Stimulated activated CD8-positive, alpha-beta memory T cell treated with anti-CD3 and anti-CD28 coated beads, Interleukin-2, amount 100 ng/mL, for 1 hour (primary cell): ENCODE measurements around the gene ENHO.
"Not testable (repeated sequence)": the region's sequence is repeated elsewhere in the genome, so short reads cannot be mapped to it uniquely, and the experiment has no call there.

Source experiments
- DNase-seq, 2 donors: peaks; one replicate each; pipeline ENCODE4 v3.0.0-alpha.2; 2020; ENCODE audit warnings: low read depth in 2 of 2

The ENHO gene

DNA sequence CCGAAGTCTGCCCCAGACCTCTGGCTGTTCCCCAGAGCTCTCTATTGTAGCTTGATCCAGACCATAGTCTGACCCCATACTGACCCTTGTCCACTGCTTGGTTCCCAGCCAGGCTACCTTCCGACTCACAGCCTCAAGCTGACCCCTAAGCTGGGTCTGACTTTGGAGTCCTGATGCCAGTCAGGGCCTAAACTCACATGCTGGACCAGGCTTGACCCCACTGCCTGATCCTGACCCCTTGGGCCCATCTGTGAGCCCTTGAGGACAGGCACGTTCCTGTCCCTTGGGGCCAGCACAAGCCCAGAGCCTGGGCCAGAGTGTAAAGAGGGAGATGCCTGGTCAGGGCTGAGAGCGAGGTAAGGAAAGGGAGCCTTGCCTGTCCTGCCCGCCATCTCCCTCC lies 32.7 kb upstream of the ENHO start:
- no peak for DNase-seq

GRCh38 chr9:34555002-34555348 lies 32.2 kb upstream of the ENHO start:
- DNase-seq: no peak

DNA sequence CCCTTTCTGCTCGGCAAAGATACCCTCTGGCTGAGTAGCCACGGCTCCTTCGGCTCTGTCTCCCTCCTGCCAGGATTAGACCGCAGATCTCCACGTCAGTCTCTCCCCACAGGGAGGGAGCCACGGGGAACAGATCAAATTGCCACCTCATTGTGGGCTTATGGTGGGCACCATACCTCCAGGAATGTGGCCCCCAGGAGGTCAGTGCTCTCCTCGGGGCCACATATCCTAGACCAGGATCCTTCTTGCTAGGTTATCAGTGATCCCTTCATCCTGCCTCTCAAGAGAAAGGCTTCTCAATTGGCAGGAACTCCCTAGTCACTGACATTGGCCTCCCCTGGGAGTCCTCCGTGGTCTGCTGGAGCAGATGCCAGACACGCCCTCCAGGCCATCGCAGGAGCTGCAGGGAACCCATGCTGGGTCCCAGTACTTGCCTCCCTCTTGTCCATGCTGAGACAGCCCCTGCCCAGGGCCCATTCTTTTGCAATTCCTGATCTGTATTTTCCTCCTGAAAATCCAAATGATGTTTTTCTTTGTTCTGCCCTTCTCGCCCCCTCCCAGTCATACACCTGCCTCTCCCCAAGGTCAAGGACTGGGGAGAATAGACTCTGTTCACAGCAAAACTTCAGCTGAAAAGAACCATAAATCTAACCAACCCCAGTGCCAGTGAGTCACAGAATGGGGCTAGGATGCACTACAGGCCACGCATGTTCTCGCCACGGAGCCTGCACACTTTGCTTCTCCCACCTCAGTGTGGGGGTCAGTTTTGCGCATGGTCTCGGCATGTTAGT lies 31.6 kb upstream of the ENHO start:
- DNase-seq: no peak

DNA sequence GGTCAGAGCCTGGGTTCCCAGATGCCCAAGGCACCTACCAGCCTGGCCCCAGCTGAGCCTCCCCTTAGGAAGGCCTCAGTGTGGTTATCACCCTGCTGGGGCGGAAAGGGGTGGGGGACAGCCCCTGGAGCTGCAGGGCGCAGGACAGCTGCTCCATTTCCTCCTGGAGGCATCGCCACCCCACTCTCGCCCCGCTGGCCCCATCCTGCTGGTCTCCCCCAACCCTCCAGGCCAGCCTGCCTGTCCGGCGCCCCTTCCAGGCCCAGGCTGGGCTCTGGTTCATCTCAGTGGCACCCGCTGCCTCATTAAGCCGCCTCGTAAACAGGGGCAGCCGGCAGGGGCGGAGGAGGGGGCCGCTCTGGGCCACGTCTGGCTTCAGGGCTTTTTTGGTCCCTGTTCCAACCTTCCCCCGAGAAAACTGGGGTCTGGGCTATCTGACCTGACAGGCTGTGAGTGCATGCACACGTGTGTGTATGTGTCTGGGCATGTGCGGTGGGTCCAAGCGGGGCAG lies 30.8 kb upstream of the ENHO start:
- no peak for DNase-seq

- no peak for DNase-seq
Observed at GRCh38 chr9:34552986-34553385, 30.2 kb upstream of the ENHO start.

GRCh38 chr9:34552606-34552981 lies 29.8 kb upstream of the ENHO start:
- no peak for DNase-seq

- DNase-seq: no peak
Observed at GRCh38 chr9:34551751-34552605, 29.2 kb upstream of the ENHO start.

DNA sequence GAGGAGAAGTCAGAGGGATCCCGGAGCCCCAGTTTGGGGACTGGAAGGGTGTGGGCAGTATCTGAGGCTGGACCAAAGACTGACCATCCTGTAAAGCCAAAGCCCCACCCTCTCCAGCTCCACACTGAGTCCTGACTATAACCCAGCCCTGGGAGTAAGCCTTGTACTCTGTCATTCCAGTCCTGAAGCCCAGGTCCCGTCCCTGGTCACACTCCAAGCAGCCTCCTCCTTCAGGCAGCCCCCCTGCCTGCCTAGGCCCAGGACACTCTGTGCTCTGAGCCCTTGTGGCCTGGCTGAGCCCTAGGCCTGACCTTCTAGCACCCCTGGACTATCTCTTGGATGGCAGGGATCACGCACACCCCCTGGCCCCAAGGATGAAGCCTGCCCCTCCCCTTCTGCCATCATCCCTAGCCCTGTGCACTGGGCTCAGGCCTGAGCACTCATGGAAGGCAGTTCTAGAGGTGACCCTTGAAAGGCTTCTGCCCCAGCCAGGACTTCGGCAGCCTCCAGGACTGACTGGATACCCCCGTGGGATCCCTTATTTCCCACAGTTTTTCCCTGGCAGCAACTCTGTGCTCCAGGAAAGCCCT lies 28.0 kb upstream of the ENHO start:
- DNase-seq: no peak

DNA sequence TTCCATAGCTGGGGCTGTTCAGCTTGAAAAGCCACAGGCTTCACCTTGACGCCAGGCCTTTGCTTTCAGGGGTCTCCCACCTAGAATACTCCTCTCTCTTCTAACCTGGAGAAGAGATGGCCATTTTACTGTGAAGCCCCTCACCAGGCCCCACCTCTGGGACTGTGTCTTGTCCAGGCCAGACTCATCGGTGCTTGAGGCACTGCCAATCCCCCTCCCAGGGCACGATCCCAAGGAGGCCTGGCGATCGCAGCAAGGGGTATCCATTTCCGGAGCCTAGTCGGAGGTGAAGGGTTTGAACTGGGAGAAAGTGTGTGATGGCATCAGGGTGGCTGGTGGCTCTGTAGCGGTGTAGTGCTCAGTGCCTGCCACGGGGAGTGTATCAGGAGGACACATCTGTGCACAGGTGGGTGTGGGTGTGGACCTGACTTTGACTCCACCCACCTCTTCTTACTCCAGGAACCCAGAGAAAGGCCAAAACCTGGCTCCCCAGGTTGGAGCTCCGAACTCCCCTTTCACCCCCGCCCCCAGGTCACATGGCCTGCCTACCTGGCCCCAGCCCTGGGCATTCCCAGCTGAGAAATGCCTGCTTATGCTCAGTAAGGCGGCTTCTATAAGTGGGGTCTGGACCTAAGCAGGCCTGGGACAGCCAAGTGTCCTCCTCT lies 27.4 kb upstream of the ENHO start:
- DNase-seq: no peak

DNA sequence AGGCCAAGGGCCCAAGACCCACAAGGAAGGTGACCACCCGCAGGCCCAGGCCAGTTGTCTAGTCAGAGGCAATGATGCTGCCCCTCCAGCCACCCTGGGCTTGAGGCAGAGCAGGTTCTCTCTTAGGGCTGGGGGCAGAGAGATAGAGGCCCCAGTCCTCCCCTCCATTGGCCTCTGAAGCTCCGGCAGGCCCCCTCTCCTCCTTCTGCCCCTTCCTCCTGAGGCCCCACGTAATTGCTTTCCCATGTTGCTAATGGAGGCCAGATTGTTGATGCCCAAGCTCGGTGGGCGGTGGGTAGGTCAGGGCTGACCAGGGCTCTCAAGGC lies 26.6 kb upstream of the ENHO start:
- DNase-seq: no peak

DNA sequence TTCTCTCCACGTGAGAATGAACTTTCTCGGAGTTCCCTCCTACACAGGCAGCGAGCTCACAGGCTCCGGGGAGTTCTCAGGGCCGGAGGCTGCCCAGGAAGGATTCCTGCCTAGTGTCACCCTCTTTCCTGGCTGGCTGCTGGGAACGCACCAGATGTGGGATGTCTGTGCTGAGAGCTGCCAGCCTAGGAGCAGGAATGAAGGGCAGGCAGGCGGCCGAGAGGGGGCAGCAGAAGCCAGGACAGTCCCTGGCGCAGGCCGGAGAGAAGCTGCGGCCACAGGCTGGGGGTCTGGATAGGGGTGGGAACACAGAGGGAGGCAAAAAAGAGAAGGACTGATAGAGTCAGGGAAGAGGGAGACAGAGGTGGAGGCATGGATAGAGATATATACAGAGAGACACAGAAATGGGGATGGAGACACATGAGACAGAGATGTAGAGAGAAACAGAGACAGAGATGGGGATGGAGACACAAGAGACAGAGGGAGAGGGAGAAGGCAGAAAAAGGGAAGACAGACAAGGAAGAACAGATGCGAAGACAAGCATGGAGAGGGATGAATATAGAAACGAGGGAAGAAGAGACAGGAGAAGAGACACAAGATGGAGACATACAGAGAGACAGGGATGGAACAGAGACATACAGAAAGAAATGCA lies 25.3 kb upstream of the ENHO start:
- peak in 1 of 2 donors; percentile 8 for DNase-seq

- no peak for DNase-seq
Observed at GRCh38 chr9:34546834-34547827, 24.3 kb upstream of the ENHO start.

- no peak for DNase-seq
Observed at GRCh38 chr9:34546102-34546833, 23.5 kb upstream of the ENHO start.

GRCh38 chr9:34545497-34545896 lies 22.7 kb upstream of the ENHO start:
- no peak for DNase-seq

DNA sequence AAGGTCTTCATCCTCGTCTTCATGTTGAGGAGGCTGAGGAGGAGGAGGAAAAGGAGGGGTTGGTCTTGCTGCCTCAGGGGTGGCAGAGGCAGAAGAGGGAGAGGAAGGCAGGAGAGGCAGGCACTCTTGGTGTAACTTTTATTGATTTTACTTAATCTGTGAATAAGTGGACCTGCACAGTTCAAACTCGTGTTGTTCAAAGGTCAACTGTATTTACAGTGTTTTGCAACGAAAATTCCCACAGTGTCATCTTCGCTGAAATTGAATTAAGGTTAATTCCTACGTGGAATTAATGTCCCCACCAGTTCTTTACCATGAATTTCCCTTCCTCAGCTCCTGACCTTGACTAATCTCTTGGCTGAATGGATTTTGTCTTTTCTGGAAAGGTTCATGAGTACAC lies 21.2 kb upstream of the ENHO start:
- DNase-seq: no peak

DNA sequence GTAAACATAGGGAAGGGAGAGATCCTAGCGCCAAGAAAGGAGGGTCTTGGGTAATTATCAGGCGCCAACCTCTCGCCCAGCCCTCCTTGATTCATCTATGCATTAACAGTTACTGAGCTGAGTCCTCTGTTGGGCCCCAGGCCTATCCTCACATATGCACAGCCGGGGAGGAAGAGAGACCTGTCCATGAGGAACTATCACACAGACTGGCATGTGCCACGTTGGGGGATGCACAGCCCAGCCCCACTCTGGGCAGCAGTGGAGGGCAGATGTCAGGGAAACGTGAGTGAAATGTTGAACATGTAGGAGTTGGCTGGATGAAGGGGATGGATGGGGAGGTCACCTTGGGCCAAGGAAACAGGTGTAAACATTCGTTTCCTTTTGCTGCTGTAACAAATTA lies 18.8 kb upstream of the ENHO start:
- no peak for DNase-seq

GRCh38 chr9:34540827-34541226 lies 18.0 kb upstream of the ENHO start:
- DNase-seq: no peak

DNA sequence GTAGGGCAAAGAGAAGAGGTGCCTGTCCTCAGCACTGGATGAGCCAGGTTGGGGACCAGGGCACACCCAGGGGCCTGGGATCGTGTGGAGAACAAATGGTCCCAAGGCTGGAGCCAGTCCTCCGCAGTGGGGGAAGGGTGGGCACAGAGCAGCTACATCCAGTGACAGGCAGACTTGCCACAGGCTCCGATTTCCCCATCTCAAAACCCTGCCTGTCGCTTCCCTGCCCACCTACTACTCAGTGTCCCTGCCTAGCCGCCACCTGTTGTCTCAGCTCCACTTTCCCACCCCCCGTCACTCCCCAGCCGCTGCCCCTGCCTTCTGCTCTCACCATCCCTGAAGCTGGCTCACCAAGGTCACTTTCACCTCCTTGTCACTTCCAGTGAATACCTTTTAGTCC lies 13.9 kb upstream of the ENHO start:
- no peak for DNase-seq

DNA sequence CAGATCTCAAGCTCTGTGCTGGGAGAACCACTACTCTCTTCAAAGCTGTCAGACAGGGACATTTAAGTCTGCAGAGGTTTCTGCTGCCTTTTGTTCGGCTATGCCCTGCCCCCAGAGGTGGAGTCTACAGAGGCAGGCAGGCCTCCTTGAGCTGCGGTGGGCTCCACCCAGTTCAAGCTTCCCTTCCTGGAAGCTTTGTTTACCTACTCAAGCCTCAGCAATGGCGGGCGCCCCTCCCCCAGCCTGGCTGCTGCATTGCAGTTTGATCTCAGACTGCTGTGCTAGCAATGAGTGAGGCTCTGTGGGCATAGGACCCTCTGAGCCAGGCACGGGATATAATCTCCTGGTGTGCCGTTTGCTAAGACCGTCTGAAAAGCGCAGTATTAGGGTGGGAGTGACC lies 9.3 kb upstream of the ENHO start:
- DNase-seq: not testable (repeated sequence)

- DNase-seq: no peak
Observed at GRCh38 chr9:34526026-34526425, 3.2 kb upstream of the ENHO start.
